Uterus (tissue), 4 donors: ENCODE results near the gene SEC22B. TPM values are rescaled to one million over a fixed set of nuclear protein-coding genes. Genes with fewer than 3 reads are reported as not detected.
"Not testable (repeated sequence)": the region's sequence is repeated elsewhere in the genome, so short reads cannot be mapped to it uniquely, and the experiment has no call there.

ENCODE experiments used
- DNase-seq, 2 donors: peaks; one replicate each; pipeline ENCODE4 v3.0.0-alpha.2; 2019 to 2020
- H3K27ac ChIP-seq, 2 donors: fragments of 200-600 bp; sonication (generic); 1 replicate in 1 of 2; 2 replicates in 1 of 2; pipeline ENCODE4 v1.5.1; 2016 to 2018
- H3K27me3 ChIP-seq, 2 donors: fragments of 200-600 bp; sonication (generic); one replicate each; pipeline ENCODE4 v1.5.1; 2018 to 2019; ENCODE audit warnings: control low read depth in 1 of 2
- H3K36me3 ChIP-seq, 2 donors: fragments of 200-600 bp; sonication (generic); one replicate each; pipeline ENCODE4 v1.5.1; 2019; ENCODE audit warnings: control low read depth in 1 of 2
- H3K4me1 ChIP-seq, 2 donors: fragments of 200-600 bp; sonication (generic); one replicate each; pipeline ENCODE4 v1.5.1; 2018 to 2019; ENCODE audit warnings: control low read depth in 1 of 2
- H3K4me3 ChIP-seq, 2 donors: fragments of 200-600 bp; sonication (generic); 1 replicate in 1 of 2; 2 replicates in 1 of 2; pipeline ENCODE4 v1.5.1; 2018 to 2019; ENCODE audit warnings: mild to moderate bottlenecking in 1 of 2
- H3K9me3 ChIP-seq, 2 donors: fragments of 200-600 bp; sonication (generic); one replicate each; pipeline ENCODE4 v1.5.1; 2019; ENCODE audit warnings: control low read depth in 1 of 2
- intact Hi-C: fragments of 100-400 bp; cut with DNase I; formaldehyde crosslinking; loops from one replicate; pipeline ENCODE4 v1.15.1; 2023; ENCODE audit warnings: low total_unique reads
- total RNA-seq, 4 donors: library from RNA; depleted of rRNA in 3 of 4; stranded (reverse); fragments of >200 nt in 3 of 4; gene quantifications; one replicate each; pipeline versions ENCODE4 v1.1.0 to v1.2.4, GENCODE V29; 2014 to 2023
- TF ChIP-seq, protein P1 (sequence below), 4 experiments: fragments of 200-600 bp in 2 of 4; fragments of 450-650 bp in 2 of 4; sonication (generic) in 2 of 4; IDR thresholded peaks; one replicate each; pipeline ENCODE4 v1.5.1; 2016 to 2019; ENCODE audit warnings: antibody characterized with exemption in 4 of 4, mild to moderate bottlenecking in 2 of 4, moderate library complexity in 1 of 4
- donor health status: DM: yes; HTN: yes; CAD: no.

SEC22B gene
- total RNA-seq, 4 donors from 2014 or later: 17.2 to 61.7 (median 42.2) TPM

DNA sequence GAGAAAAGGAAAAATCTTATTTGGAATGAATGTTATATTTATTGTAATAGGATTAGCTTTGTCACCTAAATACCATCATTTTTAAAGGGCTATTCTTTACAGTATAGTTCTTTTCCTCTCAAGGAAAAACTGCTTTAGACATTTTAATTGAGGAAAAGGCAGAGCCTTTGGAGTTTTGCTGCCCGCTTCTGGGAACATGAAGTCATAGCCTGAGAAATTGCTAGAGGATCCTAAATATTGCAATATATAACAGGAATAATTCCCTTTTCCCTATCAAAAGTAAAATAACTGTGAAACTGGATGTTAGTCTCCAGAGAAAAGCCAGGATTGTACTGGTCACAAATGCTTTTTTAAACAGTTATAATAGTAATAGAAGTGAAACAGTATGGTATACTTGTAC, 30.5 kb downstream of the SEC22B start:
- H3K27ac ChIP-seq, intact Hi-C loops, H3K4me3 ChIP-seq, H3K27me3 ChIP-seq, H3K9me3 ChIP-seq, DNase-seq, H3K36me3 ChIP-seq, H3K4me1 ChIP-seq: not testable (repeated sequence)
- TF ChIP-seq, protein P1, sequence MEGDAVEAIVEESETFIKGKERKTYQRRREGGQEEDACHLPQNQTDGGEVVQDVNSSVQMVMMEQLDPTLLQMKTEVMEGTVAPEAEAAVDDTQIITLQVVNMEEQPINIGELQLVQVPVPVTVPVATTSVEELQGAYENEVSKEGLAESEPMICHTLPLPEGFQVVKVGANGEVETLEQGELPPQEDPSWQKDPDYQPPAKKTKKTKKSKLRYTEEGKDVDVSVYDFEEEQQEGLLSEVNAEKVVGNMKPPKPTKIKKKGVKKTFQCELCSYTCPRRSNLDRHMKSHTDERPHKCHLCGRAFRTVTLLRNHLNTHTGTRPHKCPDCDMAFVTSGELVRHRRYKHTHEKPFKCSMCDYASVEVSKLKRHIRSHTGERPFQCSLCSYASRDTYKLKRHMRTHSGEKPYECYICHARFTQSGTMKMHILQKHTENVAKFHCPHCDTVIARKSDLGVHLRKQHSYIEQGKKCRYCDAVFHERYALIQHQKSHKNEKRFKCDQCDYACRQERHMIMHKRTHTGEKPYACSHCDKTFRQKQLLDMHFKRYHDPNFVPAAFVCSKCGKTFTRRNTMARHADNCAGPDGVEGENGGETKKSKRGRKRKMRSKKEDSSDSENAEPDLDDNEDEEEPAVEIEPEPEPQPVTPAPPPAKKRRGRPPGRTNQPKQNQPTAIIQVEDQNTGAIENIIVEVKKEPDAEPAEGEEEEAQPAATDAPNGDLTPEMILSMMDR (IDR thresholded peaks at IDR 0.05): peak in 2 of 4 experiments; percentile 22 to 40

DNA sequence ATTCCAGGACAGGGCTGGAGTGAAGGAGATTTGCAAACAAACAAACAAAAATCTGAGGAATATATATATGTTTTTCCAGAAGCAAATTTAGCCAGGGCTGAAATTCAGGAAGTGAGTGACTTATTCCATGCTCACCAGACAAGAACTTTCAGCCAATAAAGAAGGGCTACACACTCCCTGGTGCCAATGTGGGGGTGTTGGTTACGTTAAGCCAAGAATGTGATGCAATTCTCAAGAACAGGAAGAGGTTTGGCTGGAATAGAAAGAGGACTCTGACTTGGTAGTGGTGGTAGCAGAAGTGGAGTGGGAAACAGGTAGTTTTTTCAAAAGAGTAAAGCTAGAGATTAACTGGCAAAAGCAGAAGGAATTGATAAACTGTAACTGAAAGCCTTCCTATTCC, 31.7 kb downstream of the SEC22B start:
- H3K36me3 ChIP-seq, H3K4me3 ChIP-seq, H3K27ac ChIP-seq, H3K9me3 ChIP-seq, H3K4me1 ChIP-seq, DNase-seq, H3K27me3 ChIP-seq, intact Hi-C loops: not testable (repeated sequence)

DNA sequence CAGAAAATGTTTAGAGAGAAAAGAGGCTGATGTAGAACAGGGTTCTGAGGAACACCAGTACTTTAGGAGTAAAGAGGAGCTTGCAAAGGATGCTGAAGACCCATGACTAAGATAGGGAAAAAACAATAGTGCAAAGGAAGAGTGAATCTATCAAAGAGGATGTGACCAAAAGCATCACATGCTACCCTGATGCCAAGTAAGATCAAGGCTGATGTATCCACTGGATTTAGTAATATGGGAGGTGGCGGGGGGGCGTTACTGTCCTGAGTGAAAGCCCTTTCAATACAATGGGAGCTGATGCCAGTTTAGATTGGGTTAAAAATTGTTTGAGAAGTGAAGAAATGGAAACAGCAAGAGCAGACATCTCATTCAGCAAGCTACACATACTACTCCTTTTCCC, 32.2 kb downstream of the SEC22B start:
- H3K27me3 ChIP-seq, intact Hi-C loops, H3K4me3 ChIP-seq, H3K4me1 ChIP-seq, H3K9me3 ChIP-seq, H3K27ac ChIP-seq, DNase-seq, H3K36me3 ChIP-seq: not testable (repeated sequence)

DNA sequence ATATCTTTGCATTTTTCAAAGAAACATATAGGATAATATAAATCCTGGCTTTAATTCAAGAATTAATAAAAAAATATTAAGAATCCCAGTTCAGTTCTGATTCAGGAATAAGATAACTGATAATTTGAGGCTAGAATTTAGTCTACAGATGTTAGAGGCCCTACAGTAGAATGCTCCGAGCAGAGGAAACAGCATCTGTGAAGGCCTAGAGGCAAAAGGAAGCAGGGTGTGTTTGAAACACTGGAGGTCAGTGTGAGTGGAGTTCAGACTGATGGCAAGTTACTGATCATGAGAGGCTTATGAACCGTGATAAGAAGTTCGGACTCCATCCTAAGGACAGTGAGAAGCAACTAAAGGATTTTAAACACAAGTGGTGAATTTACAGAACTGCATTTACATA, 33.0 kb downstream of the SEC22B start:
- intact Hi-C loops, H3K27me3 ChIP-seq, H3K4me3 ChIP-seq, H3K9me3 ChIP-seq, H3K36me3 ChIP-seq, DNase-seq, H3K4me1 ChIP-seq, H3K27ac ChIP-seq: not testable (repeated sequence)

DNA sequence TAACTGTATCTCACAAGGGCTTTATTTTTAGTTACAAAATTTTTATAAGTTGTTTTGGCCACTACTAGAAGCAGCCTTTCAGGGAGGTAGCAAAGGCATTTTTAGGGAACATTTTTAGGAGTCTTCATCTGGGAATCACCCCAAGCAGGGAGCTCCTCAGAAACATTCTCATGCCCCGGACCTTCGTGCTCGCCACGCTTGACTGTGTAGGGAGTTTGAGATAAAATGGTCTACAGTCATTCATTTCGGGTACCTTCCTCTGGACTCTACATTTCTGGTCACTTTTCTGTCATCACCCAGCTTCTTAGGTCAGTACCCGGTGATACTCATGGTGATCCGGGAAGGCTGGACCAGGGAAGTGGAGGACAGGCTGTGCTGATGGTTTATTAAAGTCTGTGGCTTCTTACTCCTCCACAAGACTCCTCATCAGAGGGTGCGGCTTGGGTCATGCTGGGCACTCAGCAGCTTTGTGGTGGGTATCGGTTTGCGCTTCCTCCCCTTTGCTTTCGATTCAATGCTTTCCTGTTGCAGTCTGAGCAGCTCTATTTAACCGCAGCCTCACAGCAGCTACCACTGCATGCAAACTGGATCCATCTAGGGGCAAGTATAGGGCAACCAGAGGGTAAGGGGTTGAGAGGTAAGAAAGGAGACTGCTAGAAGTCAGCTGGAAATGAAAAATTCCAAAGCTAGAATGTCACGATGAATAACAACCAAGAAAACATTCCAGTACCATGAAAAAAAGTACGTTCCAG, 33.6 kb downstream of the SEC22B start:
- intact Hi-C loops, H3K27me3 ChIP-seq, H3K36me3 ChIP-seq, H3K4me3 ChIP-seq, H3K9me3 ChIP-seq, H3K4me1 ChIP-seq: not testable (repeated sequence)
- DNase-seq: peak in 1 of 2 donors; percentile 17
- H3K27ac ChIP-seq: peak overlapping the region in 1 of 2 donors; percentile 34

DNA sequence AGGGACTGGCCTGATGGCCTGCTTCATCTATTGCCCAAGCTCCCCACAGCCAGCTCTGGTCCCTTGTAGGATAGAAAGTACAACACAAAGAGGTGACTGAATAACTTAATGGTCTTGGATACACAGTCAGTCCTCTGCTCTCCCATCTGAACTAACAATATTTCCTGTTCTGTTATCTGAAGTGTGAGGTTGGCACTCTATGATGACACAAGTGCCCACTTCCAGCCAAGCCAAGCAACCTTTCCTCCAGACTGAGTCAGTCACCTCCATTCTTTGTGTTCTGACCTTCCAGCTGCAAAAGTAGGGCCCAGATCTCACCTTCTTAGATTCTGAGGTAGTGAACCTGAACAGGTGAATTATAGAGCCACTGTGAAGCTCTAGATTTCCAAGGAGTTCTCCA, 34.5 kb downstream of the SEC22B start:
- H3K36me3 ChIP-seq, H3K4me3 ChIP-seq, H3K27ac ChIP-seq, intact Hi-C loops, H3K4me1 ChIP-seq, DNase-seq, H3K9me3 ChIP-seq, H3K27me3 ChIP-seq: not testable (repeated sequence)

DNA sequence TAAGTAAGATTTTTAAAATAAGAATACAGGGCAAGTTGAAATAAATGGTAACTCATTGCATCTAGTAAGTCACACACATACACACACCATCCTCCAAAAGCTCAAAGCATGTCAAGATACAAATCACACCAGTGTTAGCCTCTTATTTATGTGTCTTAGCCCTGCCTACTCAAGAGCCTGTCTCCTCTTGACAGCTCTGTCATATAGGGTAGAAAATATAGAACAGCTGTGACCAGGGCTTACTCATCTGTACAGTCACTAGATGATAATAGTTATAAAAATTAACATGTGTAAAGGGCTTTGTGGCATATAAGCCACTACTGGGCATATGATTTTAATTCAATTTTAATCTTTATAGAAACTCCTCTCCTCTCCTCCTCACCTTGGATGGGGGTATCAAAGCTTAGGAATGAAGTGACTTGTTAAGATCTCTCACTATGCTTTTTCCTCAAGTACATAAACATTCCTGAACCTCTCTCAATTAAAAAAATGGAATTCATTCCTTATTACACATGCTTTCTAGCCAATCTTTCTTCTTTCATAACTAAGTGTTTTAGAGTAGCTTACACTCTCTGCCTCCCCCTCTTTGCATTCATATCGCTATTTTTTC, 35.6 kb downstream of the SEC22B start:
- H3K27me3 ChIP-seq, H3K4me3 ChIP-seq, H3K36me3 ChIP-seq, DNase-seq, intact Hi-C loops, H3K4me1 ChIP-seq, H3K27ac ChIP-seq, H3K9me3 ChIP-seq: not testable (repeated sequence)

DNA sequence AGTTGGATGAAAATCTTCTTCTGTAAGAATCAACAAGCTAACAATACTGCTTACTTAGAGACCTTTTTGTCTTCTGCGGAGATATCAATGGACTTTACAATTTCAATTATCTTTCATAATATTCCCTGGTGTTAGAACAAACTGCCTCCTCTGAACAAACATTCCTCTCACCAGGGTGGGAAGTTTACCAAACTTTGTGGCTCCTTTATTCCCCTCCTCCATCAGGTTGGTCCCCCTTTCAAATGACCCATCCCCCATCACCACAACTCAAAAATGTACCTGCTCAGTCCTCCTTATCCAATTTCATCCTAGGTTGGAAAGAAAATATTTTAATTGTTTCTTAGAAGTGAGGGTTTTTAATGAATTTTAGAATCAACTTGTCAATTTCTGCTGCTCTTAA, 40.2 kb downstream of the SEC22B start:
- H3K27ac ChIP-seq, H3K4me1 ChIP-seq, H3K4me3 ChIP-seq, H3K27me3 ChIP-seq, H3K36me3 ChIP-seq, intact Hi-C loops, DNase-seq, H3K9me3 ChIP-seq: not testable (repeated sequence)

DNA sequence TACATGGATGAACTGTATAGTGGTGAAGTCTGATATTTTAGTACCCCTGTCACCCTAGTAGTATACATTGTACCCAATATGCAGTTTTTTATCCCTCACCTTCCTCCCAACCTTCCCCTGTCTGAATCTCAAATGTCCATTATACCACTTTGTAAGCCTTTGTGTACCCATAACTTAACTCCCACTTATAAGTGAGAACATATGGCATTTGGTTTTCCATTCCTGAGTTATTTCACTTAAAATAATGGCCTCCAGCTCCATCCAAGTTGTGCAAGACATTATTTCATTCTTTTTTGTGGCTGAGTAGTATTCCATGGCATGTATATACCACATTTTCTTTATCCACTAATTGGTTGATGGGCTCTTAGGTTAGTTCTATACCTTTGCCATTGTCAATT, 42.4 kb downstream of the SEC22B start:
- H3K9me3 ChIP-seq, DNase-seq, H3K36me3 ChIP-seq, H3K4me3 ChIP-seq, intact Hi-C loops, H3K4me1 ChIP-seq, H3K27me3 ChIP-seq: not testable (repeated sequence)
- H3K27ac ChIP-seq: peak overlapping the region in 1 of 2 donors; percentile 3
